ENCODE measurements around the gene MGAT5. TPM values are rescaled to one million over a fixed set of nuclear protein-coding genes. Genes with fewer than 3 reads are reported as not detected.

The MGAT5 gene
- total RNA-seq, 1 experiment from 2014 or later = 34.0 TPM

DNA sequence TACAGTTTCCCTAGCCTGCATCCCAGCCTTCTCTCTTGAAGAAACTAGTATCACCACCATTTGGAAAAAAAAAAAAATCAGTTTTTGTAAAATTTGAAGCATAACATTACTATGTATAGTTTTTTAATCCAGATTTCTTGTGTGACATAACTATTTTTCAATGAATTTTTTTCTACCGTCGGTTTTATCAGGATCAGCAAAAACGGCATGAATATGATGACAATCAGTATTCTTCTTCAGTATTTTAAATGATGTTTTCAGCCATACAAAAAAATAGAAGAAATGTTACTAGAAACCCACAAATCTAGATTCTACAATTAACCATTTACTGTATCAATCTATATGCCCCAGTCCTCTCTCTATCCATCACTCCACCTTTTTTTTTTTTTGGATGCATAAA lies 103.9 kb downstream of the MGAT5 start:
- CTCF ChIA-PET = no interaction called here
- RAD21 ChIA-PET (ENCODE audit: low non-redundant PET in 1 of 2, low total read pairs in 2 of 2, uncharacterized antibody in 2 of 2, unreplicated experiment in 2 of 2) = no interaction called here
- Histone ChIP-seq H3K9me3 (ENCODE audit: control insufficient read depth in 1 of 2, insufficient read depth in 1 of 2, low read depth in 1 of 2, low read length in 2 of 2) (no peaks in the 10 kb centered on the region), H3K4me2 (ENCODE audit: low read length) (no peak overlapping the region), H3K27ac (ENCODE audit: low read depth, low read length) (no peak overlapping the region), H2AFZ (ENCODE audit: low read depth, low read length, poor library complexity, severe bottlenecking) (no peak overlapping the region), H3K9ac (ENCODE audit: low read length) (no peak overlapping the region), H3K4me3 (replicated peaks in 1 of 2; ENCODE audit: low read depth in 1 of 2, low read length in 2 of 2) (no peak overlapping the region), H3K27me3 (ENCODE audit: insufficient read depth, low read length) (no peaks in the 10 kb centered on the region), H3K4me1 (ENCODE audit: control insufficient read depth in 1 of 2, insufficient read depth in 2 of 2, low read length in 2 of 2) (peaks cover 2 to 5% of the 10 kb centered on the region in 2 experiments; a peak in 2 of 4 replicates), H3K79me2 (ENCODE audit: insufficient read depth, low read length) (no peaks in the 10 kb centered on the region), H3K36me3 (ENCODE audit: control insufficient read depth in 1 of 2, insufficient read depth in 2 of 2, low read length in 2 of 2) (no peaks in the 10 kb centered on the region), H3K9me2 (ENCODE audit: insufficient read depth) (no peaks in the 10 kb centered on the region), H4K20me1 (ENCODE audit: insufficient read depth) (no peaks in the 10 kb centered on the region)
- no TSS peak for BruUV-seq (replicated peaks)
- ATAC-seq (no peak), DNase-seq (ENCODE audit: low read depth, low spot score) (no peak)
- intact Hi-C loops (cut with micrococcal nuclease) = no loop called here
- no peak for TF ChIP-seq ZFX (IDR thresholded peaks at IDR 0.05)
- no peak for TF ChIP-seq ZNF274 (IDR thresholded peaks at IDR 0.05; ENCODE audit: low read depth, low read length)
- TF ChIP-seq, protein P1, sequence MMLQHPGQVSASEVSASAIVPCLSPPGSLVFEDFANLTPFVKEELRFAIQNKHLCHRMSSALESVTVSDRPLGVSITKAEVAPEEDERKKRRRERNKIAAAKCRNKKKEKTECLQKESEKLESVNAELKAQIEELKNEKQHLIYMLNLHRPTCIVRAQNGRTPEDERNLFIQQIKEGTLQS (IDR thresholded peaks at IDR 0.05) = no peak
- no peak for TF ChIP-seq JUND (IDR thresholded peaks at IDR 0.05)
- TF ChIP-seq POLR2A (IDR thresholded peaks at IDR 0.05; ENCODE audit: borderline replicate concordance, extremely low read depth, insufficient read depth, insufficient read length) = no peak
- no peak for TF ChIP-seq RAD21 (IDR thresholded peaks at IDR 0.05; ENCODE audit: low read depth)
- TF ChIP-seq YY1 (IDR thresholded peaks at IDR 0.05; ENCODE audit: extremely low read depth, insufficient replicate concordance, low read depth, low read length) = no peak
- TF ChIP-seq, protein P2, sequence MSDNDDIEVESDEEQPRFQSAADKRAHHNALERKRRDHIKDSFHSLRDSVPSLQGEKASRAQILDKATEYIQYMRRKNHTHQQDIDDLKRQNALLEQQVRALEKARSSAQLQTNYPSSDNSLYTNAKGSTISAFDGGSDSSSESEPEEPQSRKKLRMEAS (IDR thresholded peaks at IDR 0.05) = no peak
- TF ChIP-seq, protein P3, sequence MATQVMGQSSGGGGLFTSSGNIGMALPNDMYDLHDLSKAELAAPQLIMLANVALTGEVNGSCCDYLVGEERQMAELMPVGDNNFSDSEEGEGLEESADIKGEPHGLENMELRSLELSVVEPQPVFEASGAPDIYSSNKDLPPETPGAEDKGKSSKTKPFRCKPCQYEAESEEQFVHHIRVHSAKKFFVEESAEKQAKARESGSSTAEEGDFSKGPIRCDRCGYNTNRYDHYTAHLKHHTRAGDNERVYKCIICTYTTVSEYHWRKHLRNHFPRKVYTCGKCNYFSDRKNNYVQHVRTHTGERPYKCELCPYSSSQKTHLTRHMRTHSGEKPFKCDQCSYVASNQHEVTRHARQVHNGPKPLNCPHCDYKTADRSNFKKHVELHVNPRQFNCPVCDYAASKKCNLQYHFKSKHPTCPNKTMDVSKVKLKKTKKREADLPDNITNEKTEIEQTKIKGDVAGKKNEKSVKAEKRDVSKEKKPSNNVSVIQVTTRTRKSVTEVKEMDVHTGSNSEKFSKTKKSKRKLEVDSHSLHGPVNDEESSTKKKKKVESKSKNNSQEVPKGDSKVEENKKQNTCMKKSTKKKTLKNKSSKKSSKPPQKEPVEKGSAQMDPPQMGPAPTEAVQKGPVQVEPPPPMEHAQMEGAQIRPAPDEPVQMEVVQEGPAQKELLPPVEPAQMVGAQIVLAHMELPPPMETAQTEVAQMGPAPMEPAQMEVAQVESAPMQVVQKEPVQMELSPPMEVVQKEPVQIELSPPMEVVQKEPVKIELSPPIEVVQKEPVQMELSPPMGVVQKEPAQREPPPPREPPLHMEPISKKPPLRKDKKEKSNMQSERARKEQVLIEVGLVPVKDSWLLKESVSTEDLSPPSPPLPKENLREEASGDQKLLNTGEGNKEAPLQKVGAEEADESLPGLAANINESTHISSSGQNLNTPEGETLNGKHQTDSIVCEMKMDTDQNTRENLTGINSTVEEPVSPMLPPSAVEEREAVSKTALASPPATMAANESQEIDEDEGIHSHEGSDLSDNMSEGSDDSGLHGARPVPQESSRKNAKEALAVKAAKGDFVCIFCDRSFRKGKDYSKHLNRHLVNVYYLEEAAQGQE (IDR thresholded peaks at IDR 0.05; ENCODE audit: low read depth) = no peak
- no peak for TF ChIP-seq SIN3A (IDR thresholded peaks at IDR 0.05; ENCODE audit: low read depth)
- TF ChIP-seq SP1 (IDR thresholded peaks at IDR 0.05; ENCODE audit: low read depth) = no peak
- no peak for TF ChIP-seq EGR1 (IDR thresholded peaks at IDR 0.05; ENCODE audit: low read depth)
- TF ChIP-seq SRF (IDR thresholded peaks at IDR 0.05; ENCODE audit: low read depth) = no peak
- TF ChIP-seq EZH2phosphoT487 (IDR thresholded peaks at IDR 0.05; ENCODE audit: borderline replicate concordance) = no peak
- POLR2A ChIA-PET = no interaction called here

Data from HCT116 (cell line).